Bone marrow (tissue), 2 donors: ENCODE measurements around the gene KRT39.

Experiments
- DNase-seq, 2 donors: peaks; one replicate each; lab custom pipeline; 2025; lab: John Stamatoyannopoulos, UW

Gene KRT39

GRCh38 chr17:40980117-40980516 is 13.4 kb upstream of the KRT39 start:
- no peak for DNase-seq

DNA sequence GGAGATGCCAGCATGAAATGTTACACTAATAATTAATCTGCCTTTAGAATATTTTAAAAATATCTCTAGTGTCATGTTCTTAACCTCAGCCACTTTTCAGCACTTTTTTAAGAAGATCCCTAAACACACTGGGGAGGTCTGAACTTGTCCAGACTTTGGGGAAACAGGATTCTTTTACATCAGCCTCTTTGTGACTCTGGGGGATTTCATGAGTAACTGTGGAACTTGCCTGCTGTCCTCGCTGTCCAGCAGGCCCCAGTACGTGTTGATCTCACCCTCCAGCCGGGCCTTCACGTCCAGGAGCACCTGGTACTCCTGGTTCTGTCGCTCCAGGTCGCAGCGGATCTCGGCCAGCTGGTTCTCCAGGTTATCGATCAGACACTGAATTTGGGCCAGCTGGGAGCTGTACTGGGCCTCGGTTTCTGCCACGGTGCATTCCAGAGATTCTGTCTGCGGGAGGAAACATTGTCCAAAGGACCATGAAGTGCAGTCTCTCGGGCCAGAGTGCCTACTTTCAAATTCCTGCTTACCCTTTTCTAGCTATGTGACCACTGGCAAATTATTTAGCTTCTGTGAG is 11.9 kb upstream of the KRT39 start:
- no peak for DNase-seq

GRCh38 chr17:40975516-40975915 is 8.8 kb upstream of the KRT39 start:
- no peak for DNase-seq

DNA sequence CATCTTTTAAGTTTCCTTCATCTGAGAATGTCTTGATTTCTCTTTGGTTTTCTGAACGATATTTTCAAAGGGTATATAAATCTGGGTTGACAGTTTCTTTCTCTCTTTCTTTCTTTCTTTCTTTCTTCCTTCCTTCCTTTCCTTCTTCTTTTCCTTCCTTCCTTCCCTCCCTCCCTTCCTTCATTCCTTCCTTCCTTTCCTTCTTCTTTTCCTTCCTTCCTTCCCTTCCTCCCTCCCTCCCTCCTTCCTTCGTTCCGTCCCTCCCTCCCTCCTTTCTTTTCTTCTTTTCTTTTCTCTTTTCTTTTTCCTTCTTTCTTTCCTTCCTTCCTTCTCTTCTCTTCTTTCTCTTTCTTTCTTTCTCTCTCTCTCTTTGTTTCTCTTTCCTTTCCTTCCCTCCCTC is 7.6 kb upstream of the KRT39 start:
- no peak for DNase-seq

DNA sequence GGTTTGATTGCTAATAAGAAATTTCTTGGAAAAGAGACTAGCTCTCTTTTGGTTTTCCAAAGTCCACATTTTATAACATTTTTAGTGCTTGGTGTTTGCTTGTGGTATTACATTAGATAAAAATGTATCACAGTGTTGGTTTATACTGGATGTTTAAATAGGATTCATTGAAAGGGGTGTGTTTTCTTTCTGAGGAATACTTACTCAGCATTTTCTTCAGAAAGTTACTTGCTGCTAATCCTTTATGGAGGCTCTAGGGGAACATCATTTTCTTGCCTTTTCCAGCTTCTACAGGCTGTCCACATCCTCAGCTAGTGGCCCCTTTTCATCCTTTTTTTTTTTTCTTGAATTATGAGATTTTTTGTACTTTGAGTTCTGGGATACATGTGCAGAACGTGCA is 834 bp upstream of the KRT39 start:
- no peak for DNase-seq

DNA sequence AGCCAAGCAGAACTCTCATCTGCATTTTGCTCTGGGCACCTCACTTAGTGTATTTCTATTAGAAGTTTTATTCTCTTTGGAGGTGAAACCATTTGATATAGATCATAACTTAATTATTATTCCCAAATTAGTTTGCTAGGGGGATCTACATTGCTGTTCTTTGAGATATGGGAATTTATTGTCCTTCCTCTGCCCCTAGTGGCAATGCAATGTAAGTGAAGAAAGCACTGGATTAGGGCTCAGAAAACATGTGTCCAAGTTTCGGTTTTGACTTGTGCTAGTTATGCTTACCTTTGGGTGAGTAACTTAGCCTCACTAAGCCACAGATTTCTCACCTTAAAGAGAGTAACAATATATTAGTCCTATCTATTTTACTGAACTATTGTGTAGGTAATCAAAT is 2.9 kb downstream of the KRT39 start:
- no peak for DNase-seq

- DNase-seq, result no peak
Measured at GRCh38 chr17:40962059-40962561, 4.6 kb downstream of the KRT39 start.

DNA sequence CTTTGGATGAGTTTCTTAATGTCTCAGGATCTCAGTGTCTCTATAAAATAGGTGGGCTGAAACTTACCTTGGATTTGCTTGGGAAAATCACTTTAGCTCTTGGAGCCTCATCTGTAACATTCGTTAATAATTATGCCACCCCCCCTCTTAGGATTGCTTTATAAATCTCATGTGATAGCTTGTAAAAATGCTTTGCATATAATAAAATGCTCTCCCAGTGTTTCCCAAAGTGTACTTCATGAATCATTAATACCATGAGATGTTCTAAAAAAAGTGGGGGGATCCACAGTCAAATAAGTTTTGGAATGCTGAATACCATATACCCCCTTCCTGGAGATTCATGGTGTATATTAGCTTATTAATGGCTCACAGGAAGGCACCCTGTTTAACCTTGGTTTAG is 5.2 kb downstream of the KRT39 start:
- DNase-seq, result no peak

GRCh38 chr17:40960144-40960543 is 6.6 kb downstream of the KRT39 start:
- no peak for DNase-seq

- no peak for DNase-seq
Measured at GRCh38 chr17:40958086-40958953, 8.4 kb downstream of the KRT39 start.

- DNase-seq, result no peak
Measured at GRCh38 chr17:40956401-40957254, 10.1 kb downstream of the KRT39 start.

GRCh38 chr17:40953881-40954280 is 12.9 kb downstream of the KRT39 start:
- no peak for DNase-seq

DNA sequence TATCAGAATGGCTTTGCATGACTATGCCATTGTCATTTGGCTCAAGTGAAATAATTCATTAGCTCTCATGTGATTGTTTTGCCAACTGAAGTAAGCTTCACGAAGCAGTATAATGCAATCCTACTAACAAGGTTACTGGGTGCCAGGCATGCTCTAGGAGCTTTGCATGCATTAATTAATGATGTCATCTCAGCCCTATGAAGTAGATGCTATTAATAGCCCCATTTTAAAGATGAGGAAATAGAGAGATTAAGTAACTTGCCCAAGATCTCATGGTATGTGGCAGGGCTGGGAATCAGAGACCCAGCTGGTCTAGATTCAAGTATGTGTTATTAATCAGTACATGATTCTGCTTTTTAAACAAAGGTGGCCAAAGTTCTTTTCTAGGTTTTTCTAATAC is 14.1 kb downstream of the KRT39 start:
- no peak for DNase-seq

DNA sequence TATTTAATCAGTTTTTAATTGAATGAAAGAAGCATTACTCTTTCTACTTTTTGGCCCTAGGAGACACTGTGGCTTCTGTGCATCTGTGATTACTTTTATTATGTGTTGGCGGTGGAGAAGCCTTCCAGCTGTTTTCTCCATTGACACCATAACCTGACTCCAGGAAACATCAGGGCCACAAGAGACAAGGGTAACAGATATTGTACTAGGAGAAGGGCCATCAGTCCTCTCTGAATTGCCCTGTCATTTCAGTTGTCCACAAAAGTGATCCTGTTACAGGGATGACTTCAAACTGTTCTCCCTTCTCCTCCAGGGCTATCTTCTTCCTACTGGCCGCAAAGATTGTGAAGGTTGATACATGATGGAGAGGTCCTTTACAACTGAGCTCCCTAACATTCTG is 14.6 kb downstream of the KRT39 start:
- no peak for DNase-seq

DNA sequence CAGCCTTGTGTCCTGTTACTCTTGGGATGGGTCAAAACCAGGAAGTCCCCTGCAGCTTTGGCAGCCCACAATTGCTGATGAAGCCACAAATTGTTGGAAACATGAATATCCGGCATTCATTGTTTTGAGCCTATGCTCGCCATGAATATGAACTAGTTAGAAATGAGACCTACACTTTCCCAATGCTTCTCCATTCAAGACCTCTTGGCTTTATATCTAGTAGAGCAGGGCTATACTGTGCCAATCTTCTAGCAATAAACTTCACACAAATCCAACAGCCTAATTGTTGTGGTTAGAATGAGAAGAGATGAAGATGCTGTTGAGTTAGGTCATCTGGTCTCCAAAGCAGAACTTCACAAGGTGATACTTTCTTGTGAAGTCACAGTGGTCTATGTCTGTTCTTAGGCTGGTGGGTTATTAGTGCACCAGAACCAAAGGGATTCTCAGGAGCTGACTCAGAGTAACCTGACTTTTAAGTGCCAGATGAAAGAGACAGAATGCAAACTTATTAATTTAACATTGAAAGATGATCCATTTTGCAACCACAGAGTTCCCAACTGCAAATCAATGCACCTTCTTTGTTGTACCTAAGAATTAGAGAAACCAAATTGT is 15.6 kb downstream of the KRT39 start:
- no peak for DNase-seq

GRCh38 chr17:40950176-40950575 is 16.6 kb downstream of the KRT39 start:
- no peak for DNase-seq

DNA sequence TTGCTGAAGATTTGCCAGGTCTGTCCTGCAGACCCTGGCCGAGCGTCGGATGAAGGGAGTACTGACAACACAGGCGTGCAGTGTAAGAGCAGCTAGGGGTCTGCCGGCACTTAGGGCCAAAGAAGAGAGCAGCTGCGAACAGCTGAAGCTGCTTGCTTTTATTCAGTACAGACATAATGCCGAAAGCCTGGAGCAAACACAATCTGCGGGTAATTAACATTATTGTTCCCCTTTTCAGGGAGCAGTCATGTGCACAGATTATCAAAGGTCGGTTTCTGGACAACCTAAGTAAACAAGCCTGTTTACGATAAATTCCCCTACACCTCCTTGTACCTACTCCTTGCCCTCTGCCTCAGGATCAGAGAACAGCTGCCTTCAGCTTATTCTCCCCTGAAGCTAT is 17.3 kb downstream of the KRT39 start:
- no peak for DNase-seq

DNA sequence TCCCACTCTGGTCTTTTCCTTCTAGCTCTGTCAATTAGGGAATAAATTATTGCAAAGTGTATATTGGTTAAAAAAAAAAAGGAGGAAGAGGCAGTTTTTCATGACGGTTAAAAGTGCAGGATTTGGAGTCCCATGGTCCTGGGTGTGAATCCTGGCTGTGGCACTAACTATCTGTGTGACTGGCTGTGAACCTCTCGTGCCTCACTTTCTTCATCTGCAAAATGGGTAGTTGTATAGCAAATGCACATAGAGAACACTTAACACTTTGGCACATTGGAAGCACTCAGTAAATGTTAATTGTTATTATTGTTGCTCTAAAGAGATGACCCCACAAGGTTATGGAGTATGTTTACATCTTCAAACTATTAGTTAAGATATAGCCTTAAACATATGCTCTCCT is 18.8 kb downstream of the KRT39 start:
- DNase-seq, result no peak

GRCh38 chr17:40945414-40945813 is 21.3 kb downstream of the KRT39 start:
- no peak for DNase-seq

- no peak for DNase-seq
Measured at GRCh38 chr17:40944531-40944930, 22.2 kb downstream of the KRT39 start.

DNA sequence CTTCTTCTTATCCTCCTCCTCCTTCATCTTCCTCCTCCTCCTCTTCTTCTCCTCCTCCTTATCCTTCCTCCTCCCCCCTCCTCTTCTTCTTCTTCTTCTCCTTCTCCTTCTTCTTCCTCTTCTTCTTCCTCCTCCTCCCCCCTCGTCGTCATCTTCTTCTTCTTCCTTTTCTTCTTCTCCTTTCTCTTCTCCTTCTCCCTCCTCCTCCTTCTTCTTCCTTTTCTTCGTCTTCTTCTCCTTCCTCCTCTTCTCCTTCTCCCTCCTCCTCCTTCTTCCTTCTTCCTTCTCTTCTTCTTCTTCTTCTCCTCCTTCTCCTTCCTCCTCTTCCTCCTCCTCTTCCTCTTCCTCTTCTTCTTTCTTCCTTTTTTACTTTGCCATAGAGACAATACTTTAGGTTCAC is 24.2 kb downstream of the KRT39 start:
- DNase-seq, result no peak

GRCh38 chr17:40940266-40940665 is 26.5 kb downstream of the KRT39 start:
- no peak for DNase-seq
